Measurements from ENCODE around the gene AP3B1. TPM values are rescaled to one million over a fixed set of nuclear protein-coding genes. Genes with fewer than 3 reads are reported as not detected.

AP3B1 gene
- total RNA-seq, 1 experiment from 2014 or later = 45.3 TPM

GRCh38 chr5:78283802-78284201 is 10.7 kb downstream of the AP3B1 start:
- POLR2A ChIA-PET (ENCODE audit: low non-redundant PET) = no interaction called here
- H3K4me3 ChIP-seq (ENCODE audit: low read depth, low read length, poor library complexity, severe bottlenecking) = no peak overlapping the region
- BruUV-seq (replicated peaks) = no TSS peak
- peaks cover 14% of the 10 kb centered on the region for H3K4me1 ChIP-seq (ENCODE audit: insufficient read depth, low read length, poor library complexity, severe bottlenecking)
- no peak for DNase-seq (ENCODE audit: low spot score)
- intact Hi-C loops (cut with micrococcal nuclease; ENCODE audit: unreplicated experiment) = no loop called here
- no peak for TF ChIP-seq EZH2 (IDR thresholded peaks at IDR 0.05; ENCODE audit: borderline replicate concordance, low read depth, low read length, poor library complexity, severe bottlenecking)
- no peak for TF ChIP-seq CTCF (conservative IDR thresholded peaks at IDR 0.05; ENCODE audit: low read depth, low read length)
- no peaks in the 10 kb centered on the region for H3K36me3 ChIP-seq (ENCODE audit: insufficient read depth, low read length, poor library complexity, severe bottlenecking)
- no peak overlapping the region for H3K27ac ChIP-seq (ENCODE audit: low read depth, low read length, poor library complexity, severe bottlenecking)
- H3K9me3 ChIP-seq (ENCODE audit: low read depth, low read length, poor library complexity, severe bottlenecking) = no peaks in the 10 kb centered on the region
- H3K27me3 ChIP-seq (replicated peaks; ENCODE audit: insufficient read depth, low read depth, low read length, poor library complexity) = no peaks in the 10 kb centered on the region
- CTCF ChIA-PET = no interaction called here

- no TSS peak for BruUV-seq (replicated peaks)
- TF ChIP-seq EZH2 (IDR thresholded peaks at IDR 0.05; ENCODE audit: borderline replicate concordance, low read depth, low read length, poor library complexity, severe bottlenecking) = no peak
- no peak for TF ChIP-seq CTCF (conservative IDR thresholded peaks at IDR 0.05; ENCODE audit: low read depth, low read length)
- Histone ChIP-seq H3K4me1 (ENCODE audit: insufficient read depth, low read length, poor library complexity, severe bottlenecking) (peaks cover 9% of the 10 kb centered on the region), H3K9me3 (ENCODE audit: low read depth, low read length, poor library complexity, severe bottlenecking) (no peaks in the 10 kb centered on the region), H3K4me3 (ENCODE audit: low read depth, low read length, poor library complexity, severe bottlenecking) (no peak overlapping the region), H3K27me3 (replicated peaks; ENCODE audit: insufficient read depth, low read depth, low read length, poor library complexity) (no peaks in the 10 kb centered on the region), H3K36me3 (ENCODE audit: insufficient read depth, low read length, poor library complexity, severe bottlenecking) (no peaks in the 10 kb centered on the region), H3K27ac (ENCODE audit: low read depth, low read length, poor library complexity, severe bottlenecking) (no peak overlapping the region)
- intact Hi-C loops (cut with micrococcal nuclease; ENCODE audit: unreplicated experiment) = no loop called here
- CTCF ChIA-PET = no interaction called here
- POLR2A ChIA-PET (ENCODE audit: low non-redundant PET) = no interaction called here
- no peak for DNase-seq (ENCODE audit: low spot score)
Measured at GRCh38 chr5:78283105-78283504, 11.4 kb downstream of the AP3B1 start.

GRCh38 chr5:78280261-78280660 is 14.2 kb downstream of the AP3B1 start:
- no peak for TF ChIP-seq CTCF (conservative IDR thresholded peaks at IDR 0.05; ENCODE audit: low read depth, low read length)
- no peak for TF ChIP-seq EZH2 (IDR thresholded peaks at IDR 0.05; ENCODE audit: borderline replicate concordance, low read depth, low read length, poor library complexity, severe bottlenecking)
- Histone ChIP-seq H3K4me1 (ENCODE audit: insufficient read depth, low read length, poor library complexity, severe bottlenecking) (no peaks in the 10 kb centered on the region), H3K9me3 (ENCODE audit: low read depth, low read length, poor library complexity, severe bottlenecking) (no peaks in the 10 kb centered on the region), H3K36me3 (ENCODE audit: insufficient read depth, low read length, poor library complexity, severe bottlenecking) (no peaks in the 10 kb centered on the region), H3K27ac (ENCODE audit: low read depth, low read length, poor library complexity, severe bottlenecking) (no peak overlapping the region), H3K4me3 (ENCODE audit: low read depth, low read length, poor library complexity, severe bottlenecking) (no peak overlapping the region), H3K27me3 (replicated peaks; ENCODE audit: insufficient read depth, low read depth, low read length, poor library complexity) (no peaks in the 10 kb centered on the region)
- ChIA-PET CTCF (no interaction called here), POLR2A (ENCODE audit: low non-redundant PET) (no interaction called here)
- no peak for DNase-seq (ENCODE audit: low spot score)
- intact Hi-C loops (cut with micrococcal nuclease; ENCODE audit: unreplicated experiment) = no loop called here
- BruUV-seq (replicated peaks) = no TSS peak
